GM18870 (cell line): ENCODE data around the gene GRK6.

Experiments used
- ATAC-seq: cut with Tn5 transposase; IDR thresholded peaks from one replicate; pipeline ENCODE4 v1.9.1; 2021; ENCODE audit warnings: moderate library complexity; ENCODE audit not compliant: unreplicated experiment

The GRK6 gene

DNA sequence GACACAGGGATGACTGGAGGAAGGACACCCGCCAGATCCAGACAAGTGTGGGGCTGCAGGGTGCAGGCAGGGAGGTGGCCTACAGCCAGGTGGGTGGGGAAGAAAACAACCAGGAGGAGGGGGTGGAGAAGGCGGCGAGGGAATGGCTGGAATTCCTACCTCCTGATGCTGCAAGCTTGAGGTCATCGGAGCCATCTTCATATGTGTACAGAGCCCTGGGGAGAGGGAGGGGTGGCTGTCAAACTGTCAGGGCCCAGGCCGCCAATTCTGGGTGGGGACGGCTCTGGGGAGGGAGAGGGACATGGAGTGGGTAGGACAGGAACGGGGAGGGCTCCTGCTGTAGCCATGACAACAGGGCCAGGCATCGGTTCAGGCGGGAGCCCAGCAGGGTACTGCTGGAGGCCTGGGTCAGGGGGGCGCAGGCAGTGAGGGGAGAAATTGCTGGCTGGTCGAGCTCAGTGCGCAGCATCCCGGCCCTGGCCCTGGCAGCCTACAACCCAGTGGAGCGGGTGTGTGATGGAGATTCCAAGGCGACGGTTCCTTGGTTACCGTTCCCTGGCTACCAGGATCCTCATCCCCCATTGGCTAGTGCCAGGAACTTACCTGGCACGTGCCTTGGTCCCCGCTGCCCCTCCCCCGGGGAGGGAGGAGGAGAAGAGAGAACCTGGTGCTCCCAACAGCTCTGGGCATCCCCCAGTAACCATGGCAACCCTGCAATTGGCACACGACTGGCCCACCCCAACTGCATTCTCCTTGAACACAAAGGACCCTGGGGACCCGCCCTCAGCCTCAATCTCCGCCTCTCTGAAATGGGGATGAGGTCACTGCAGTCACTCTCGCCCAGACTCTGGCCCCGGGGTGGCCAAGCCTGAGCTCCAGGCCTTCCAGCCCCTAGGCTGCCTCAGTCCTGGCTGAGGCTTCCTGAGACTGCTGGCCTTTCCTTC lies 42.5 kb downstream of the GRK6 start:
- no peak for ATAC-seq

DNA sequence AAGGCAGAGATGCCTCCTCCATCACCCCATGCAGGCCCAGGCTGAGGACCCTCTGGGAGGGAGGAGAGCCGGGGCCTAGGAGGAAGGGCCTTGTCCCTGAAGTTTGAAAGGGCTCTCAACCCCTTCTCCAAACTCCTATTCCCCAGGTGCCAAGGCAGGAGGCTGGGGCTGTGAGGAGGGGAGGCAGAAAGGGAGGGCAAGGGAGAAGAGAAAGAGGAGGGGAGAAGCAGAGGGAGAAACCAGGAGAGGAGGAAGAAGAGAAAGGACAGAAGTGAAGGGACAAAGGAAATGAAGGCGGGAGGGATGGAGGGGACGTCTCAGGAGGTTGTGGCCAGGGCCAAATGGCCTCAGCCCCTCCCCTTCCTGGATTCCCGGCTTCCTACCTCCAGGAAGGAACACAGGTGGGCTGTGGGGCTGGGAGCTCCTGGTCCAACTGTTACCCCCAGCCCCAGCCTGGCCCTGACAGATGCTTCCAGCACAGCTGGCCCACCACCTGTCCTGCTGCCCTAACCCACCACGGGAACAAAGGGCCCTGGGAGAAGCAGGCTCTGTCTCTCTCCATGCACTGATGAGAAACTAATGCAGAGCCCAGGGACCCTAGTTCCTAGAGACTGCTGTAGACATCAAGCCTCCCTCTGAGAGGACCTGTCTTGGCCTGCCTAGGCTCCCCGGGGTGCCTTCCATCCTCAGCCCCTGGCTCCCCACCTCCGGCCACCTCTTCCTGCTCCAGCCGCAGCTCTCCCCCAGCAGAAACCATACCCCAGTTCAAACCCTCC lies 43.5 kb downstream of the GRK6 start:
- no peak for ATAC-seq

DNA sequence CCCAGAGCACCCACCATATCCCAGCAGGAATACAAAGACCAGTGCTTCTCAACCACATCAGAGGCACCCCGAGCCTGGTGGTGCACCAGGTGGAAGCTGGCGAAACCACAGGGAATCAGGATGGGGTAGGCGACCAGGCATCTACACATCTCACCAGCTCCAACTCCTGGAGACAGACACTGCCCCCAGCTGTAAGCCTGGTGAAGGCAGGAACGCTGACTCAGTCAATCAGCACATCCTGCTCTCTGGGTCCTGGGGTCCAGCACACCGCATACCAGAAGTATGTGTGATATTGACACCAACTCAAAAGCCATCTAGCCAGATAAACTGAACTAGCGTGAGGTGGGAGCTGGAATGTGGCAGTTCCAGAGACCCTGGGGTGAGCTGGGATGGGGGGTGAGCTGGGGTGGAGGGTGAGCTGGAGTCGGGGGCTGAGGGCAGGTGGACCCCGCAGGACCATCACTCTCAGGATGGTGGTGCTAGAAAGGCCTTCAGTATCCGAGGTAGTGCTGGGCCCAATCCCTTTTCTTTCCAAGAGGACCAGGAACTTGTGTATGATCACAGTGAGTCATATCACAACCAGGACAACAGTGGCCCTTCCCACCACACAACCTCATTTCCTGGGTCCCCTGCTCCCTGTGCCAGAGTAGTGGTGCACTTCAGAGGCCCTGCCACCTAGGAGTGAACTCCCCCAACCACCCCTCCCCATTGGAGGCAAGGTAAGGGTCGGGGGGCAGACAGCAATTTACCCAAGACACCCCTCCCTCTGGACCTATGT lies 44.5 kb downstream of the GRK6 start:
- ATAC-seq, result no peak

DNA sequence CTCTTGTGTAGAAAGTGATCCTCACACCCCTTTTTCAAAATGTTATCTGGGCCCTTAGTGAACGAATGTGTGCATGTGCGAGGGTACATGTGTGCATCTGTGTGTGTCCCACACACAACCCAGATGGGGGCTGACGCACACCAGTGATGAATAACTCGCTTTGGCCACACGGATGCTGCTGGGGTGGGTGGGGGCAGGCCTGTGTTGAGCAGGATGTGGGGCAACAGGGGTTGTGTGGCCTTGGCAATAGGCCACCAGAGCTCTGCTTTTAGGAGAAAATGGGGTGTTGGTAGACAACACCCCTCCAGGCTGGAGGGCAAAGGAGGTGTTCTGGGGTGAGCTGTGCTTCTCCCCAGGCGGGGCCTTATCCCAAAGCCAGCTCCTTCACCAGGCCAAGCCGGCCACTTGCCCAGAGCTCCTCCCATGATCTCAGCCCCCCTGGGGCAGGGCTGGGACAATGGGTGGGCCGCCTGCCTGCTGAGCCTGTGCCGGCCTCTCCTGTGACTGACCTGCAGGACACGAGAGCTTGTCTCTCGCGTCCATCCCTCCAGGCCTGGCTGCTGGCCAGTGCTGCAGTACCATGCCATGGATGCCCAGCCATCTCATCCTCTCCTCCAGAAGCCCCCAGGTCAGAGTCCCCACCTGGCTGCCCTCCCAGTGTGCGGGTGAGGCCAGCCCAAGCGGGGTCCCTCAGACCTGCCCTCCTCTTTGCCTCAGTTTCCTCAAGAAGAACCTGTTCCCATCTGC lies 45.3 kb downstream of the GRK6 start:
- ATAC-seq, result no peak

DNA sequence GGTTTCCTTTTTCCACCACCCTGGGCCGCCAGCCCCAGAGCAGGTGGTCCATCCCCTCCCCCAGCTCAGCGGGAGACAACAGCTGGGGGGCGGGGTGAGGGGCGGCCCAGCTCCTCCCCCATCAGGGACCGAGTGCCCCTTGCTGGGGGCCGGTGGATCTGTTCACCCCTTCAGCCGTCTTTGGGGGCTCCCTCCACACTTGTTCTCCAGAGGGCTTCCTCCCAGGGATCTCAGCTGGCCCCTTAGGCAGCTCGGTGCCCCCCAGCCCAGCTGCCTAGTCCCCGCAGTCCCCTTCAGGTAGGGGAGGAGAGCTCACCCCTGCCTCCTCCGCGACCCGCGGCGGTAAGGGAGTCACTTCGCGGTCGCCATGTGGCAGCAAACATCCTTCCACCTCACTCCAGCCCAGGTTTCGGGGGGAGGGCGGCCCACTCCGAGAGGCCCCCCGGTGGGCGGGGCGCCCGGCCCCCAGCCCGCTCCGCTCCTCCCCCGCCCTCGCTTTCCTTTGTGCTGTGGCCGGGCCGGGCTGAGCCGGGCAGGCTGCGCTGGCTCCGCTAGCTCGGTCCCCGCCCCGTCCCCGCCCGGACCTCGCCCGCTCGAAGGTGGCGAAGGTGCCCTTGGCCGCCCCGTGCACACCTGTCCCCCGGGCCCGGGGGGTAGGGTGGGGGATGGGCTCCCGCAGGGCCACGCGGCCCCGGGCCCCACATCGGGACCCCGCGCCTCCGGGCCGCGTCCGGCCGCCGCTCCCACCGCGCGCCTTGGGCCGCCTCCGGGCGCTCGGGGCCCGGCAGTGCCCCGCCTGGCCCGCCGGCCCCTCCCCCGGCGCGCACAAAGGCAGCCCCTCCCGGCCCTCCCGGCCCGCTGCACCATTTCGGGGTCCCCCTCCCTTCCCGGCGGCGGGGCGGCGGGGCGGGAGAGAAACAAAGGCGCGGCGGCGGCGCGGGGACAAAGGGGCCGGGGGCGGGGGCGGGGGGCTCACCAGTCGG lies 46.3 kb downstream of the GRK6 start:
- no peak for ATAC-seq

DNA sequence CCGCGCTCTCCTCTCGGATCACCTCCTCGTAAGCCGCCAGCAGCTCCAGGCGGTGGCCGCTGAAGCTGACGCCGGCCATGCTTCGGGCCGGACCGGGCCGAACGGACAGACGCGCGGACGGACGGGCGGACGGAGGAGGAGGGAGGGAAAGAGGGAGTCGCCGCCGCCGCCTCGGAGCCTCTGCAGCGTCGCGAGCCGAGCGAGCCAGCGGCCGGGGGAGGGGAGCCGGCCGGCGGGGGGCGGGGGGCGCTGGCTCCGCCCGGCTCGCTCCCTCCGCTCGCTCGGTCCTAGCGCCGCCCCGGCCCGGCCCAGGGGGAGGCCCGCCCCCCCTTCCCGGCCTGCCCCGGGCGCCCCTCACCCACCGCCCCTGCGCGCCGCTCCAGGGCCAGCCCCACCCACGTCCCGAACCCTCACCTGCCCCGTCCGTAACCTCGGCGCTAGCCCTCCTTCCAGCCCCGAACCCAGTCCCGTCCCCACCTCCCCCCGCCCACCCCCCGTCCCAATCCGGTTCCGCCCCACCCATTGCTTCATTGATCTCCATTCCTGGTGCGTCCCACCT lies 47.0 kb downstream of the GRK6 start, which contains the start of gene DBN1:
Gene DBN1, minus strand, starts transcription at position 192 of the 559 bp plus-strand sequence. Its CDS starts 113 bp downstream, at position 79.
- no peak for ATAC-seq

DNA sequence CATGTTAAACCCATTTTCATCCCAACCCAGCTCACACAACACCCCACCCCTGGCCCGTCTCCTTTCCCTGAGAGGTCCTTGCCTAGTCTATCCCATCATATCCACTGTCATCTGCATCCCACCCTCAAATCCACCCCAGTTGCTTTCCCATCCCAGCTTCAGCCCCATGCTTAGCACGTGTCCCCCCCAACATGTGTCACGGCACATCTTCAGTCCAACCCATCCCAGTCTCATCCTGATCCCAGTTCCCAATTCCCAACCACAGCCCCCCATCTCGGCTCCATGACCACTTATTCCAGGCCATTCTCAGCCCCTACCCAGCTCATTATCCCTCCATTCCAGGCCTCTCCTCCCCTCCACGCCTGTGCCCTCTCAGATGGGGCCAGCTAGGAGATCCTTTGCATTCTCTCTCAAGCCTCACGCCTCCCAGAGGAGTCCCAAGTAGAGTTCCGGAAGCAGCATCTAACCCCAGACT lies 47.6 kb downstream of the GRK6 start:
- no peak for ATAC-seq

DNA sequence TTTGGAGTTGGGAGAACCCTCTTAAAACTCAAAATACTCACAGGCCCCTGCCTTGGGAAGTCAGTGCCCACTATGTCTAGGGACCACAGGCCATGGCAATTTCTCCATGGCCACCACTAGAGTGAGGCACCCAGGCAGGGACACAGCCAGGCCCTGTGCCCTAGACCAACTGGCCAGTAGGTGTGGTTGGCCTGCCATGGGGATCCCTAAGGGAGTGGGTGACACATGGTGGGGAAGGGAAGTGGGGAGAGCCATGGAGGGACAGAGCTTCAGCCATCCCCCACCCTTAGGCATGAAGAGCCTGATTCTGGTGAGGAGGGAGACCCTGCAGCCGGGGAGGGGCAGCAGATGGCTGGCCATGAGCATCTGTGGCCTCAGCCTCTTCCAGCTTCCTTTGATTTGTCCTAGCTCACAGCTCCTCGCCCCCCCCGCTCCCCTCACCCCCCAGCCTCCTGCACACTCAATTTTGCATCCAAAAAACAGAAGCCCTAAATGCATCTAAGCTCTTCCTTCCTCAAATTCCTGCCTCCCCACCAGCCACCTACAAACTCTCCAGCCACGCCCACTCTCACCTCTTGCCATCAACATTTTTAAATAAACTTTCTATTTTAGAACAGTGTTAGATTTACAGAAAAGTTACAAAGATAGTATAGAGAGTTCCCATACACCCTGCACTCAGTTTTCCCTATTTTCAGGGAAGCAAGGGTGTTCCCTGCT lies 48.5 kb downstream of the GRK6 start:
- ATAC-seq, result no peak

DNA sequence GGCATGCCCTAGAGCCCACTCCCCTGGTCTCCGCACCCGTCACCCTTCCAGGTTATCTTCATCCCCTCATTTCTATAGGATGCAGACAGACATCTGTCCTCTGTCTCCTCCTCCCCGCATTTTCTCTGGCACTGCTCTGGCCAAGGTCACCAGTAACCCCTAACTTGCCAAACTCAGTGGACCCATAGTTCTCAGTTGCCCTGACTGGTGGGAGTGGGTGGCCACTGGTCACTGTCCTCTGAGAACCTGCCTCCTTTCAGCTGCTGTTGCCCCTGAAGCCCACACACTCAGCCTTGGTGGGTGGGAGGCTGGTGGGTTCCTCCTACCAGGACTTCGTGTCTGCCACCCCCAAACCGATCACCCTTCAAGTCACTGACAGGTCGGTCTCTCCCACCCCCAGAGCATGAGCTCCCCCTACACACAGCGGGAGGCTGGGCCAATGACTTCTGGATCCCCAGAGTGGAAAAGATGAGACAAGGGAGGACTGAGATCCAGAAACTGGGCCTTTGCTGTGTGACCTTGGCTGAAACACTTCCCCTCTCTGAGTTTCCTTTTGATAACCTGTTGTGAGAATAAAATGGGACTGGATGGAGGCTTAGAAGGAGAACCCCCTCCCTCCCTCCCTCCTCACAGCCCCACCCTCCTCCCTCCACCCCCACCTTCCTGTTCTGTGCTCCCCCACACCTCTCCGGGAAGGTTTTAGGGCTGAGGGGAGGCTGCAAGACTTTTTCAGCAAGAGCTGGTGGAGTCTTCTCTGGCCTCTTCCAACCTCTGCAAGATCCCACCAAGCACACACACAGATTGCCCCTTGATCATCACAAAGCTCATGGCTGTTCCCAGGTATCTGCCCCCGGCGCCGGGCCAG lies 49.3 kb downstream of the GRK6 start:
- no peak for ATAC-seq

DNA sequence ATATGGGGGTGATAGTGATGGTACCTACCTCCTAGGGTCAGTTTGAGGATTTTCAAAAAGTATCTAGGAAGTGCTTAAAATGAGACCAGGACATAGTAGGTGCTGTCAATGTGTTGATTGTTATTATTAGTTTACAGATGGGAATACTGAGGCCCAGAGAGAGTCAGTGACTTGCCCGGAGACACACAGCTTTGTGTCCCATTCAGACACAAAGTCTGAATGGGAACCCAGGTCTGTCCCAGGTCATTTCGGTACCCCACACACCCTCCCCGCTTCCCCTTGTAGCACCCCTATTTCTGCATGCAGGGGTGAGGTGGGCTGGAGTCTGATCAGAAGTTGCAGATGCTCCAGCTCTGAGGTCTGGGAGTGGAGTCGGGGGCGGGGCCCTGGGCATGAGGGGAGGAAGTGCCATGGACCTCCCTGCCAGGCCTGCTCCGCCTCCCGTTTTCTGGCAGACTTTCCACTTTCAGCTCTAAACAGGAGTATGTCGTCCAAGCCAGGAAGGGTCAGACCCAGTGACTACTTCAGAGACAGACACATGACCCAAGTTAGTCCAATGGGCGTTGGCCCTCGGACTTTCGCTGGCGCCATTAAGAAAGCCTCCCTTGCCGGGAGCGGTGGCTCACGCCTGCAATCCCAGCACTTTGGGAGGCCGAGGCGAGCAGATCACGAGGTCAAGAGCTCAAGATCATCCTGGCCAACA lies 50.2 kb downstream of the GRK6 start:
- ATAC-seq, result no peak

DNA sequence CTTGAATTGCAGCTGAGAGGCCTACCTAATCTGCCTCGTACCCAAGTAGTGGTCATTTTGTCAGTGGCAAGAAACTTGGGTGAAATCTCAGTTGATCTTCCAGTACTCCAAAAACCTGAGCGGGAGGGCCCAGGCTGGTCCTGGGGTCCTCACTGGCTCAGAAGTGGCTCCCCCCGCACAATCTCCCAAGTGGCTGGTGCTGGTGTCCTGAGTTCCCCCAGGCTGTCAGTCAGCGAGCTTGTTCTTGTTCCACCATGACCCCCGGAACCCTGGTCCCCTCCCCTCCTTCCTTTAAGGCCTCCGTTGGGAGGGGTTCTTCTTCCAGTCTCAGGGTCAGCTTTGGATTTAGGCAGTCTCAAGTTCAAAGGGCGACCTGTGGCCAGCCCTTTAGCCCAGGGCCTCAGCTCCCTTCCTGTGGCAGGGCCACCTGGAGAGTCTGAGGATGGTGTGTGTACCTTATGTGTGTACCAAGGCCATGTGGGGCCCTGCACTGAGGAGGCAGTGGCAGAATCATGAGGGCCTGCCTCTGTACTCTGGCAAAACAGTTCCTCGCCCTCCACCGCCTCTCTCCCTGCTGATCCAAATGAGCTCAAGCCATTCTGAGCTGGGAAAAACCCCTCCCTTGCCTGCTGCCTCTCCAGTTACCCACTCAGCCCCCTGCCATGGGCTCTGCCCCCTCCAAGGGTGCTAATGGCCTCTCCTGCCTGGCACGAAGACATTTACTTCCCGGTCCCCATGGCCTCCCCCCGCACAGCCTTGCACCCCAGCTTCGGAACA lies 51.4 kb downstream of the GRK6 start:
- ATAC-seq, result no peak

DNA sequence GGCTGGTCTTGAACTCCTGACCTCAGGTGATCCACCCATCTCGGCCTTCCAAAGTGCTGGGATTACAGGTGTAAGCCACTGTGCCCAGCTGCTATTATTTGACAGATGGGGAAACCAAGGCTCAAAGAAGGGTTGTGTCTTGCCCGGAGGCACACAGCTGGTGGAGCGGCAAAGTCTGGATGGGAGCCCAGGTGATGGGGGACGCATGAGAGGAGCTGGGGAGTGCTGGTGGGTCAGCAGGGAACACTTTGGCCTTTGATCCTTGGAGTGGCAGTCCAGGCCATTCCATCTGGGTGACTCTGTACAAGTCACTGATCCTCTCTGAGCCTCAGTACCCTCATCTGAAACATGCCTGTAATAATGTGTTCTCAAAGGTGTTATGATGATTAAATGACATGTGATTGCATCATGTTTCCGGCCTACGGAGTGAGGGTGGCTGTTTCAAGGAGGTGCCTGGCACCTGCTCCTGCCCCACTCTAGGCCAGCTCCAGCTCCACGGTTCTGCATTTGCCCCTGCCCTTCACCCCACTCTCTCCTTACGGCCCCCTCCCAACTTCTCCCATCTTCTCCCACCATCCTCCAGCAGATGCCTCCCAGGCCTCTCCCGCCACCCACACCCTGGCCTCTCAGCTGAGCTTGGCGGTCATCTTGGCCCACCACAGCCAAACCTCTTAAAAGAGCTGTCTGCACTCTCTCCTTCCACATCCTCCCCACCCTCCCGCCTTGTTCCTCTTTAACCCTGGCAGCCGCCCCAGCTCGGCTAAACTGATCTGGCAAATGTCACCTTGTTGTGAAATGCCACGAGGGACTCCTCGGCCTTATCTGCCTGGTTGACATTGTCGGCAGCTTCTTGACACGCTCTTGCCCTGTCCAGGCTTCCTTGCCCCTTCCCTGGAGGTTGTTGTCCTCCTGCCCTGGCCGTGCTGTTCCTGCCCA lies 52.5 kb downstream of the GRK6 start:
- no peak for ATAC-seq

DNA sequence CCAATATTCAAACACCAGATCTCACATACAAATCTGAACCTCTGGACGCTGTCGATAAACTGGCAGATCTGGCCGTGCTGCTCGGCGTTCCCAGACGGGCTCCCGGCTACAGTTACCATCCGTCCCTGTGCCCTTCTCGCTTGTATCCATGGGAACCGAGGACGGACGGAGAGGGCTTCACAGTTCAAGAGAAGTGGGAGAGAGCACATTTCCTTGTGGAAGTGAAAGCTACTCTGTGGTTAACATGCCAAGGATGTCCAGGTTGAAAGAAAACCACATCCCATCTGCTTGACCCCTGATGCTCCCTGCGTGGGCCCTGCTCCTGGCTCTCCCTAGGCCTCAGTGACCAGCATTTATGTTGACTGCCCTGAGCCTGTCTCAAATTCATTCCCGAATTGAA lies 53.3 kb downstream of the GRK6 start:
- ATAC-seq, result no peak

DNA sequence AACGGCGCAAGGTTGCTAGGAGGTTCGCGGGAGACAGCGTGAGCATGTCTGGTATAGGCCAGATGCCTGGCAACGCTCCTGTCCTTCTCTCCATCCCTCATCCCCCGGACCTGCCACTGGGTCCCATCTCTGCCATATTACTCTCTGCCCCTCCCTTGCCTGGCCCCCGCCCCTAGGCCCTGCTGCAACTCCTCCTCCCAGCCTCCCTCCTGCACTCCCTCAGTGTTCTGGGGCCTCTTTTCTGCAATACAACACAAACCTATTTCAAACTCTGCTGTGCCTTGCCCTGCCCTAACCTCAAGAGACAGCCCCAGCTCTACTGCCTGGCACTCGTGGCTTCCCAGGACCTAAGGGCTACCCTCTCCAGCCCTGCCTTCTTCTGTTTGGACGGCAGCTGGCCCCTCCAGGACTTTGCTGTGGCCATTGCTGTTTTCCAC lies 55.9 kb downstream of the GRK6 start:
- ATAC-seq, result no peak

DNA sequence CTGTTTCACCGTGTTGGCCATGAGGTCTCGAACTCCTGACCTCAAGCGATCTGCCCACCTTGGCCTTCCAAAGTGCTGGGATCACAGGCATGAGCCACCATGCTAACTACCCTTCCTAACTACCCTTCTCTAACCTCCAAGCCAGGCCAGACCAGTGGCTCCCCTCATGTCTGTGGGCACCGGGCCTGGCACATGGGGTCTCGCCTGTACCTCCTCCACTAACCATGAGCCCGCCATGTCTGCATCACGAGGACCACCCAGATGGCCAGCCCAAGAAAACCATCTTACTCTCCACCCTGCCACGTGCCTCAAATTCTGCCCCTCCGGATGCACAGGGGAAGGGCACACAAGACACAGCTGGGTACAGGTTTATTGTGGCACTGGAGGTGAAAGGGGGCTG lies 56.6 kb downstream of the GRK6 start:
- no peak for ATAC-seq
